HEK293 (cell line): ENCODE data around the gene BCR.
A peak's percentile ranks its signal among the peaks of the same experiment; 100 is the strongest.
"Not testable (repeated sequence)": the region's sequence is repeated elsewhere in the genome, so short reads cannot be mapped to it uniquely, and the experiment has no call there.

Experiments used
- CTCF ChIA-PET: fragments of 350-600 bp; formaldehyde crosslinking; extraction: SDS; loops from one replicate; lab custom pipeline; 2021; ENCODE audit warnings: antibody characterized with exemption; lab: Yijun Ruan, JAX
- POLR2A ChIA-PET: fragments of 300-600 bp; formaldehyde crosslinking; extraction: SDS; loops from one replicate; lab custom pipeline; 2020; ENCODE audit warnings: antibody characterized with exemption, inconsistent platforms; lab: Yijun Ruan, JAX
- H3K27ac ChIP-seq: fragments of 200-500 bp; sonication (Bioruptor generic); 2 replicates; pipeline ENCODE4 v1.5.1; 2014; ENCODE audit warnings: low read depth, low read length, control low read depth, inconsistent platforms; ENCODE audit errors: extremely low read depth
- H3K36me3 ChIP-seq, 2 experiments: fragments of 200-500 bp in 1 of 2; sonication (Bioruptor generic) in 1 of 2; 1 replicate in 1 of 2; 2 replicates in 1 of 2; pipeline ENCODE4 v1.5.1; 2014 to 2017; ENCODE audit warnings: inconsistent platforms in 2 of 2, low read length in 2 of 2; ENCODE audit not compliant: control insufficient read depth in 2 of 2, insufficient read depth in 1 of 2
- H3K4me1 ChIP-seq: fragments of 200-500 bp; sonication (Bioruptor generic); 2 replicates; pipeline ENCODE4 v1.5.1; 2014; ENCODE audit warnings: mild to moderate bottlenecking, low read length, inconsistent platforms; ENCODE audit not compliant: control insufficient read depth, insufficient read depth
- H3K4me3 ChIP-seq: 2 replicates; pipeline ENCODE4 v1.5.1; 2011; ENCODE audit warnings: low read depth, mild to moderate bottlenecking, control low read depth, low read length, moderate library complexity
- H3K9me3 ChIP-seq: fragments of 200-500 bp; sonication (Bioruptor generic); 2 replicates; pipeline ENCODE4 v1.5.1; 2014; ENCODE audit warnings: low read depth, low read length, inconsistent platforms; ENCODE audit not compliant: control insufficient read depth, insufficient read depth
- ZNF239 ChIP-seq: fragments of 450-650 bp; formaldehyde crosslinking; IDR thresholded peaks from 2 replicates; pipeline ENCODE4 v1.5.1; 2016; ENCODE audit warnings: missing biosample characterization, missing genetic modification characterization
- ZNF394 ChIP-seq: fragments of 450-650 bp; formaldehyde crosslinking; IDR thresholded peaks from 2 replicates; pipeline ENCODE4 v1.5.1; 2016; ENCODE audit warnings: missing biosample characterization, missing genetic modification characterization, mild to moderate bottlenecking, moderate library complexity, borderline replicate concordance
- ZNF423 ChIP-seq: fragments of 450-650 bp; formaldehyde crosslinking; IDR thresholded peaks from 2 replicates; pipeline ENCODE4 v1.5.1; 2016; ENCODE audit warnings: missing biosample characterization, missing genetic modification characterization
- ZNF449 ChIP-seq: fragments of 450-650 bp; formaldehyde crosslinking; IDR thresholded peaks from 2 replicates; pipeline ENCODE4 v1.5.1; 2017; ENCODE audit warnings: missing biosample characterization, mild to moderate bottlenecking, missing genetic modification characterization, moderate library complexity

The BCR gene

GRCh38 chr22:23322497-23323080, 142.3 kb downstream of the BCR start:
- POLR2A ChIA-PET, H3K9me3 ChIP-seq, H3K27ac ChIP-seq, H3K4me3 ChIP-seq, H3K4me1 ChIP-seq, H3K36me3 ChIP-seq: not testable (repeated sequence)
- CTCF ChIA-PET: interaction anchor here (1.4 to 2.1 kb wide), 4 partner anchors 63 to 363 kb away, joined by 3 to 11 read pairs (median 6); no protein-coding TSS in a partner anchor
- 0 out of 2 replicates have a peak, but pooled peaks have one; percentile 15 for TF ChIP-seq ZNF449

GRCh38 chr22:23323960-23324688, 143.8 kb downstream of the BCR start:
- H3K4me1 ChIP-seq, H3K27ac ChIP-seq, H3K9me3 ChIP-seq, POLR2A ChIA-PET, H3K36me3 ChIP-seq, H3K4me3 ChIP-seq: not testable (repeated sequence)
- CTCF ChIA-PET: interaction anchor here (1.4 to 2.1 kb wide), 4 partner anchors 62 to 267 kb away, joined by 3 to 11 read pairs (median 6); no protein-coding TSS in a partner anchor

GRCh38 chr22:23325183-23325582, 144.9 kb downstream of the BCR start:
- H3K9me3 ChIP-seq: no peaks in the 10 kb centered on the region
- H3K36me3 ChIP-seq: no peaks in the 10 kb centered on the region
- CTCF ChIA-PET: interaction anchor here (0.7 to 1.5 kb wide), 3 partner anchors 58 to 151 kb away, joined by 4 to 6 read pairs (median 5); no protein-coding TSS in a partner anchor
- no peak overlapping the region for H3K27ac ChIP-seq
- TF ChIP-seq ZNF239 (tag by site-specific recombination): no peak
- no peak for TF ChIP-seq ZNF423 (tag by site-specific recombination)
- no peak for TF ChIP-seq ZNF394 (tag by site-specific recombination)
- POLR2A ChIA-PET: no interaction called here
- H3K4me3 ChIP-seq: no peak overlapping the region
- no peaks in the 10 kb centered on the region for H3K4me1 ChIP-seq

GRCh38 chr22:23333822-23334221, 153.5 kb downstream of the BCR start:
- H3K9me3 ChIP-seq, POLR2A ChIA-PET, H3K36me3 ChIP-seq, H3K4me1 ChIP-seq, H3K27ac ChIP-seq, H3K4me3 ChIP-seq: not testable (repeated sequence)
- CTCF ChIA-PET: interaction anchor here (1.0 kb wide), 1 partner anchor 257 kb away, joined by 3 read pairs; no protein-coding TSS in a partner anchor

- POLR2A ChIA-PET, H3K4me1 ChIP-seq, H3K36me3 ChIP-seq, H3K9me3 ChIP-seq, CTCF ChIA-PET, H3K27ac ChIP-seq, H3K4me3 ChIP-seq: not testable (repeated sequence)
Measured at GRCh38 chr22:23337672-23338071, 157.4 kb downstream of the BCR start.

- H3K4me3 ChIP-seq, H3K4me1 ChIP-seq, H3K36me3 ChIP-seq, H3K9me3 ChIP-seq, CTCF ChIA-PET, POLR2A ChIA-PET, H3K27ac ChIP-seq: not testable (repeated sequence)
Measured at GRCh38 chr22:23341942-23342695, 161.8 kb downstream of the BCR start.
